Activated CD8-positive, alpha-beta T cell treated with anti-CD3 and anti-CD28 coated beads for 36 hours (primary cell): Measurements from ENCODE around the gene SPNS2. TPM values are rescaled to one million over a fixed set of nuclear protein-coding genes. Genes with fewer than 3 reads are reported as not detected.

Experiments
- ATAC-seq: fragments of 200-7000 bp; cut with Tn5 transposase; one replicate; pipeline ENCODE4 v1.10.0; 2021; ENCODE audit warnings: mild to moderate bottlenecking, moderate library complexity
- CTCF ChIA-PET: fragments of 350-600 bp; sonication (Branson Sonifier 250); formaldehyde crosslinking; loops from one replicate; lab custom pipeline; 2021; ENCODE audit warnings: antibody characterized with exemption; lab: Charles Lee
- POLR2A ChIA-PET: fragments of 350-600 bp; sonication (Branson Sonifier 250); formaldehyde crosslinking; loops from one replicate; lab custom pipeline; 2021; ENCODE audit warnings: antibody characterized with exemption; lab: Charles Lee
- DNase-seq: peaks from one replicate; pipeline ENCODE4 v3.0.0-alpha.2; 2020
- H3K27ac Mint-ChIP-seq: one replicate; pipeline ENCODE4 v1.8.0; 2021; ENCODE audit warnings: mild to moderate bottlenecking, mixed read lengths
- H3K27me3 Mint-ChIP-seq: one replicate; pipeline ENCODE4 v1.8.0; 2021; ENCODE audit warnings: mixed read lengths
- H3K36me3 Mint-ChIP-seq: one replicate; pipeline ENCODE4 v1.8.0; 2021; ENCODE audit warnings: low read depth, mixed read lengths
- H3K4me1 Mint-ChIP-seq: one replicate; pipeline ENCODE4 v1.8.0; 2021; ENCODE audit warnings: low read depth, mixed read lengths
- H3K4me3 Mint-ChIP-seq: one replicate; pipeline ENCODE4 v1.8.0; 2021; ENCODE audit warnings: mild to moderate bottlenecking, moderate library complexity, mixed read lengths
- H3K9me3 Mint-ChIP-seq: one replicate; pipeline ENCODE4 v1.8.0; 2021; ENCODE audit warnings: mixed read lengths
- intact Hi-C: fragments of 100-400 bp; cut with micrococcal nuclease; formaldehyde crosslinking; loops from one replicate; pipeline ENCODE4 v1.10.0; 2022
- total RNA-seq, 2 experiments: library from RNA; stranded (reverse); gene quantifications; one replicate each; pipeline ENCODE4 v1.2.3, GENCODE V29; 2021
- TF ChIP-seq, protein P1 (sequence below): fragments of 200-600 bp; IDR thresholded peaks from one replicate; pipeline ENCODE4 v1.8.0; 2022; ENCODE audit warnings: antibody characterized with exemption, mild to moderate bottlenecking

SPNS2 gene
- total RNA-seq, 2 experiments from 2014 or later: 0.95 to 1.2 TPM

DNA sequence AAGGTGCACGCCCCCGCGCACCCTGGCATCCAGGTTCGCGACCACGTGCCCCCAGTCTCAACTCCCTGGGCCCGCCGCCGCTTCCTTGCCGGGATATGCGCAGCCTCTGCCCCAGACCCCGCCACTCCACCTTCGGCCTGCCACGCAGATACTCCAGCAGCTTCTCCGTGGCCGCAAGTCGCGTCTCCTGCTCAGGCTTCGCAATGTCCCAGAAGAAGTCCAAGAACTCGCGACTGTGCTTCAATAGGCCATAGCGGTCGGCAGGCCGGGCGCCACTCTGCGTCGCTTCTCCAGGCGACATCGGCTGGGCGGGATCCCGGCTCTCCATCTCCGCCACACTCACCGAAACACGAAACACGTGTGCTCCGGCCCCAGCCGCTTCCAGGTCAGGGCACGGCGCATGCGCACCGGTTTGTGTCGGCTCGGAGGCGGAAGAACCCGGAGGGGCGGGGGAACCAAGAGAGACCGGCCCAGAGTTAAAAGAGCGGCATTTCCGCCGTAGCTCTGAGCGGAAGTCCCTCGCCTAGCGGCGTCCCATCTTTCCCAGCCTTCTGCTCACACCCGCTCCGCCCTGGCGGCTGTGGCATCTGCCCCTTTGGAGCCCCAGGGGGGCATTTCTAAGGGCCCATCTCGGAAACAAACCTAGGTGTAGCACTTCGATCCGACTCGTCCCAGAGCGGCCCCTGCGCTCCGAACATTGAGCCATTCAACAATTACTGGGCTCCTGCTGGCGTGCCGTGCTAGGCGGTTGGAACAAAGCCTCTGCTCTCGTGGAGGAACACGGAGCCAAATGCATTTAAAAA lies 56.5 kb downstream of the SPNS2 start, which contains the start of gene MYBBP1A:
TSS of gene MYBBP1A (minus strand) at position 388 of the 803 bp plus-strand sequence. CDS start at position 328, 60 bp downstream.
- H3K9me3 Mint-ChIP-seq: no peaks in the 10 kb centered on the region
- no peaks in the 10 kb centered on the region for H3K27me3 Mint-ChIP-seq
- peak; percentile 95 for ATAC-seq
- peak within 1 kb of the TSS; percentile 95 for H3K27ac Mint-ChIP-seq
- ChIA-PET POLR2A (interaction anchor here (0.8 to 2.7 kb wide), 11 partner anchors 8 to 148 kb away, joined by 3 to 13 read pairs (median 4); partner anchors contain the start of gene SPNS3), CTCF (interaction anchor here (0.9 to 7.9 kb wide), 3 partner anchors 11 to 340 kb away, joined by 3 to 51 read pairs (median 3); no protein-coding TSS in a partner anchor)
- DNase-seq: peak; percentile 98
- peaks cover 22% of the 10 kb centered on the region for H3K4me1 Mint-ChIP-seq
- intact Hi-C loops: no loop called here
- H3K4me3 Mint-ChIP-seq: peak within 1 kb of the TSS; percentile 97
- TF ChIP-seq, protein P1, sequence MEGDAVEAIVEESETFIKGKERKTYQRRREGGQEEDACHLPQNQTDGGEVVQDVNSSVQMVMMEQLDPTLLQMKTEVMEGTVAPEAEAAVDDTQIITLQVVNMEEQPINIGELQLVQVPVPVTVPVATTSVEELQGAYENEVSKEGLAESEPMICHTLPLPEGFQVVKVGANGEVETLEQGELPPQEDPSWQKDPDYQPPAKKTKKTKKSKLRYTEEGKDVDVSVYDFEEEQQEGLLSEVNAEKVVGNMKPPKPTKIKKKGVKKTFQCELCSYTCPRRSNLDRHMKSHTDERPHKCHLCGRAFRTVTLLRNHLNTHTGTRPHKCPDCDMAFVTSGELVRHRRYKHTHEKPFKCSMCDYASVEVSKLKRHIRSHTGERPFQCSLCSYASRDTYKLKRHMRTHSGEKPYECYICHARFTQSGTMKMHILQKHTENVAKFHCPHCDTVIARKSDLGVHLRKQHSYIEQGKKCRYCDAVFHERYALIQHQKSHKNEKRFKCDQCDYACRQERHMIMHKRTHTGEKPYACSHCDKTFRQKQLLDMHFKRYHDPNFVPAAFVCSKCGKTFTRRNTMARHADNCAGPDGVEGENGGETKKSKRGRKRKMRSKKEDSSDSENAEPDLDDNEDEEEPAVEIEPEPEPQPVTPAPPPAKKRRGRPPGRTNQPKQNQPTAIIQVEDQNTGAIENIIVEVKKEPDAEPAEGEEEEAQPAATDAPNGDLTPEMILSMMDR: no peak
- H3K36me3 Mint-ChIP-seq: peaks cover 34% of the 10 kb centered on the region

DNA sequence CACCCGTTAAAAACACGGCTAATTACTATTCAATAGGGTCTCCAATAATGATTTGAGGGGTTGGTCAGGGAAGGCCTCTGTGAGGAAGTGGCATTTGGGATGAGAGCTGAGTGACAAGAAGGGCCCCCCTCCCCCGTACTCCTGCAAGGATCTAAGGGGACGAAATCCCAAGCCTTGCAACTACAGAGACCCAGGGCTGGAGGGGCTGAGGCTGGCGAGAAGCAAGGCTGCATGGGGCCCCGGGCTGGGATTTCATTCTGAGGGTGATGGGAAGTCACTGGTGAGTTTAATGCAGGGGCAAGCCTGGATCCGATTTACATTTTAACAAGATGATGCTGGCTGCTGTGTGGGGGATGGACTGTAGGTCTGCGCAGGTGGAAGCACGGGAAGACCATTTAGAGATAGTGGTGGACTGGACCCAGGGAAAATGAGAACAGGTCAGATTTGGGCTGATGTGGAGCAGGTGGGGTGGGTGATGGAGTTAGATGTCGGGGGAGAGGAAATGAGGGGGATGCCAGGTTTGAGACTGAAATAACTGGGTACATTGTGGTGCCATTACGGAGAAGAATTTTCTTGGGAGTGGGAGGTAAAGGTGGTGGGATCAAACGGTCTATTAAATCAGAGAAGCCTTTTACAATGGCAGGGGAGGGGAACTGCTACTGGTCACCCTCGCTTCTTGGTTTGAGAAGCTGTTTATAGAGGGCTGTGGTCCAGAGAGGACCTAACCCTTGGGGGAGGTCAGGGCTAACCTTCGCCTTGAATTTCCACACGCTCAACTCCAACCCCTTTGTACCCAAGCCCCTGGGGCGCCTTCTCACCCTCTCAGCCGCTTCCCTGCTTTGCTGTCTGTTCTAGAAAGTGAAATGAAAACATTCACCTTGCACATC lies 57.4 kb downstream of the SPNS2 start:
- TF ChIP-seq, protein P1: no peak
- ATAC-seq (no peak), DNase-seq (no peak)
- H3K9me3 Mint-ChIP-seq: no peaks in the 10 kb centered on the region
- POLR2A ChIA-PET: interaction anchor here (1.1 to 2.7 kb wide), 3 partner anchors 10 to 17 kb away, joined by 3 to 13 read pairs (median 4); no protein-coding TSS in a partner anchor
- H3K4me1 Mint-ChIP-seq: peaks cover 20% of the 10 kb centered on the region
- H3K27ac Mint-ChIP-seq: peak overlapping the region; percentile 95
- peaks cover 26% of the 10 kb centered on the region for H3K36me3 Mint-ChIP-seq
- no peaks in the 10 kb centered on the region for H3K27me3 Mint-ChIP-seq
- peak overlapping the region; percentile 97 for H3K4me3 Mint-ChIP-seq
- intact Hi-C loops: no loop called here
- CTCF ChIA-PET: interaction anchor here (0.9 to 7.9 kb wide), 4 partner anchors 10 to 341 kb away, joined by 3 to 51 read pairs (median 4); no protein-coding TSS in a partner anchor

DNA sequence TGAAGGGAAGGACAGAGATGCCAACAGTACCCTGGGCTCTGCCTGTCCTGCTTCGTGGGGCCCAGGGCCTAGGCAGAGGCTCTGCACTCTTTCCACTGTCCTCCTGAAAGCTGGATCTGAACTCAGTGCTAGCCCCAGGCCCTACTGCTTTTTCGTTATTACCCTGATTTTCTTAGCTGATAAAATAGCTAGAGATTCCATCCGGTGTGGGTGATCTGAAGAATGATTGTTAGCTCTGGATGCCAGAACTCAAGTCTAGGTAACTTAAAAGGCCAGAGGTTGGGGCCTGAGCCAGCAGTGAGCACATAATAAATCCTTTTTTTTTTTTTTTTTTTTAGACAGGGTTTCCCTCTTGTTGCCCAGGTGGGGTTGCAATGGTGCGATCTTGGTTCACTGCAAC lies 58.3 kb downstream of the SPNS2 start:
- ChIA-PET POLR2A (no interaction called here), CTCF (interaction anchor here (0.6 to 7.9 kb wide), 3 partner anchors 9 to 223 kb away, joined by 4 to 51 read pairs (median 5); no protein-coding TSS in a partner anchor)
- Mint-ChIP-seq H3K4me3 (no peak overlapping the region), H3K36me3 (peaks cover 19% of the 10 kb centered on the region), H3K27me3 (no peaks in the 10 kb centered on the region), H3K4me1 (peaks cover 26% of the 10 kb centered on the region), H3K27ac (no peak overlapping the region), H3K9me3 (no peaks in the 10 kb centered on the region)
- ATAC-seq (no peak), DNase-seq (no peak)
- TF ChIP-seq, protein P1: no peak
- intact Hi-C loops: no loop called here

DNA sequence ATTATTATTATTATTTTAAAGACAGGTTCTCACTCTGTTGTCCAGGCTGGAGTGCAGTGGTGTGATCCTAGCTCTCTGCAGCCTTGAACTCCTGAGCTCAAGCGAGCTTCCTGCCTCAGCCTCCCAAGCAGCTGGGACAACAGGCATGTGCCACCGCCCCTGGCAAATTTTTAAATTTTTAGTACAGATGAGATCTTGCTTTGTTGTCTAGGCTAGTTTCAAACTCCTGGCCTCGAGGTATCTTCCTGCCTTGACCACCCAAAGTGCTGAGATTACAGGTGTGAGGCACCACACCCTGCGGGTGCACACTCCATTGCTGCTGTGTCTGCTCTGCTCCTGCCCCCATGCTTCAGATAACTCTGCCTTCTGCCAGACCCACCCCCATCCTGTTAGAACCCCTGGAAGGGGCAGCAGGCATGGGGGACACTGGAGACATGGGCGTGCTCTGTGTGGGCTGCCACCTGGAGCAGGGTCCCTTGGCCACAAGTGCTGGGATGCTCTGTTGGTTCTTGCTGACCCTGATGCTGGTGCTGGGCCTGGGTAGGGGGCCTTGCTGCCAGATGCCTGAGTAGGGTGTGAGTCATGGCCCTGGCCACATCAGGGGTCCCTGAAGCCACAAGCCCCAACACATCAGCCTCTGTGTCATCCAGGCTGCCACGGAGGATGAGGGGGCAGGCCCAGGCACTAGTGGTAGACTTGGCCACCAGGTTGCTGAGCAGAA lies 59.1 kb downstream of the SPNS2 start:
- ChIA-PET POLR2A (no interaction called here), CTCF (interaction anchor here (2.0 to 7.9 kb wide), 2 partner anchors 8 to 12 kb away, joined by 5 to 51 read pairs; no protein-coding TSS in a partner anchor)
- DNase-seq (peak; percentile 19), ATAC-seq (no peak)
- intact Hi-C loops: no loop called here
- H3K27me3 Mint-ChIP-seq: no peaks in the 10 kb centered on the region
- peaks cover 13% of the 10 kb centered on the region for H3K36me3 Mint-ChIP-seq
- TF ChIP-seq, protein P1: no peak
- no peak overlapping the region for H3K27ac Mint-ChIP-seq
- no peak overlapping the region for H3K4me3 Mint-ChIP-seq
- H3K4me1 Mint-ChIP-seq: peaks cover 34% of the 10 kb centered on the region
- no peaks in the 10 kb centered on the region for H3K9me3 Mint-ChIP-seq
